Stimulated activated CD8-positive, alpha-beta memory T cell treated with anti-CD3 and anti-CD28 coated beads, Interleukin-12 subunit alpha, Interleukin-12 subunit beta, amount 100 ng/mL, for 4 hours (primary cell): ENCODE measurements around the gene HOXC12.

Experiments used
- DNase-seq: peaks from one replicate; pipeline ENCODE4 v3.0.0-alpha.2; 2020; ENCODE audit warnings: low read depth

Gene HOXC12

GRCh38 chr12:54007538-54008259 is 53.0 kb downstream of the HOXC12 start:
- no peak for DNase-seq

GRCh38 chr12:54008260-54008552 is 53.5 kb downstream of the HOXC12 start:
- DNase-seq, result no peak
